Right lobe of liver (tissue), 6 donors: ENCODE results near the gene FLVCR2. TPM values are rescaled to one million over a fixed set of nuclear protein-coding genes. Genes with fewer than 3 reads are reported as not detected.

ENCODE experiments used
- ATAC-seq, 4 donors: fragments of 200-7000 bp; cut with Tn5 transposase; one replicate each; pipeline ENCODE4 v1.9.1; 2020; ENCODE audit warnings: mild to moderate bottlenecking in 4 of 4, moderate library complexity in 4 of 4
- DNase-seq, 3 donors: peaks; one replicate each; pipeline ENCODE4 v3.0.0-alpha.2; 2020
- H3K27ac ChIP-seq, 3 donors: fragments of 200-600 bp; one replicate each; pipeline ENCODE4 v1.8.0; 2022
- H3K27me3 ChIP-seq, 2 donors: fragments of 200-600 bp; one replicate each; pipeline ENCODE4 v1.8.0; 2022
- H3K36me3 ChIP-seq, 4 donors: fragments of 200-600 bp; sonication (generic) in 1 of 4; one replicate each; pipeline versions ENCODE4 v1.5.1 to v1.8.0; 2017 to 2022; ENCODE audit warnings: control low read depth in 1 of 4
- H3K4me1 ChIP-seq, 4 donors: fragments of 200-600 bp; sonication (generic) in 1 of 4; one replicate each; pipeline versions ENCODE4 v1.5.1 to v1.8.0; 2017 to 2022; ENCODE audit warnings: control low read depth in 1 of 4
- H3K4me3 ChIP-seq, 3 donors: fragments of 200-600 bp; one replicate each; pipeline ENCODE4 v1.8.0; 2022
- H3K9me3 ChIP-seq, 4 donors: fragments of 200-600 bp; sonication (generic) in 1 of 4; one replicate each; pipeline versions ENCODE4 v1.5.1 to v1.8.0; 2017 to 2022; ENCODE audit warnings: control low read depth in 1 of 4
- CTCF ChIP-seq, 4 donors: fragments of 200-600 bp in 3 of 4; fragments of 450-650 bp in 1 of 4; IDR thresholded peaks; one replicate each; pipeline versions ENCODE4 v1.5.1 to v1.8.0; 2016 to 2022; ENCODE audit warnings: antibody characterized with exemption in 4 of 4, mild to moderate bottlenecking in 2 of 4
- POLR2A ChIP-seq: fragments of 450-650 bp; IDR thresholded peaks from one replicate; pipeline ENCODE4 v1.6.1; 2017; ENCODE audit warnings: antibody characterized with exemption, mild to moderate bottlenecking
- WGBS: methylation state at CpG from one replicate; pipeline ENCODE4 v1.1.6; 2018; ENCODE audit warnings: low coverage, low lambda C conversion rate; ENCODE audit not compliant: insufficient coverage; ENCODE audit errors: missing lambda C conversion rate; 5-methylcytosine and 5-hydroxymethylcytosine counted together
- intact Hi-C, 2 donors: fragments of 100-400 bp; cut with DNase I; formaldehyde crosslinking; loops; one replicate each; pipeline versions ENCODE4 v1.11.2 to v1.14.1; 2022
- total RNA-seq, 6 experiments: library from RNA; depleted of rRNA in 2 of 6; stranded (reverse); fragments of >200 nt in 2 of 6; fragmentation: NEBNext Ultra II Directional in 3 of 6; extraction: Animal tissue kit (Norgen Biotek cat#: 25700) in 3 of 6; gene quantifications; one replicate each; pipeline versions ENCODE4 v1.1.0 to v1.2.4, GENCODE V29; 2016 to 2023
- donor health status: DM: no; HTN: yes; CAD: no.
- donor health status: DM: no; HTN: no; CAD: no.
- donor health status: DM: no; HTN: no; CAD: no.
- donor health status: DM: no; HTN: yes; CAD: no.
- donor health status: DM: no; HTN: yes; CAD: no.

Gene FLVCR2
- total RNA-seq, 6 experiments from 2014 or later, result 17.0 to 42.8 (median 27.8) TPM

GRCh38 chr14:75662966-75663365, 84.5 kb downstream of the FLVCR2 start:
- ATAC-seq (no peak), DNase-seq (no peak)
- peaks cover 0 to 18% (median 7%) of the 10 kb centered on the region in 4 donors for H3K4me1 ChIP-seq
- intact Hi-C loops, result no loop called here
- no peaks in the 10 kb centered on the region for H3K36me3 ChIP-seq
- no peaks in the 10 kb centered on the region for H3K27me3 ChIP-seq
- H3K9me3 ChIP-seq, result no peaks in the 10 kb centered on the region
- TF ChIP-seq POLR2A, result no peak
- no peak for TF ChIP-seq CTCF (IDR thresholded peaks at IDR 0.05)
- H3K4me3 ChIP-seq, result no peak overlapping the region
- WGBS, result 79% methylated on average over 3 of the region's 3 CpGs
- no peak overlapping the region for H3K27ac ChIP-seq

DNA sequence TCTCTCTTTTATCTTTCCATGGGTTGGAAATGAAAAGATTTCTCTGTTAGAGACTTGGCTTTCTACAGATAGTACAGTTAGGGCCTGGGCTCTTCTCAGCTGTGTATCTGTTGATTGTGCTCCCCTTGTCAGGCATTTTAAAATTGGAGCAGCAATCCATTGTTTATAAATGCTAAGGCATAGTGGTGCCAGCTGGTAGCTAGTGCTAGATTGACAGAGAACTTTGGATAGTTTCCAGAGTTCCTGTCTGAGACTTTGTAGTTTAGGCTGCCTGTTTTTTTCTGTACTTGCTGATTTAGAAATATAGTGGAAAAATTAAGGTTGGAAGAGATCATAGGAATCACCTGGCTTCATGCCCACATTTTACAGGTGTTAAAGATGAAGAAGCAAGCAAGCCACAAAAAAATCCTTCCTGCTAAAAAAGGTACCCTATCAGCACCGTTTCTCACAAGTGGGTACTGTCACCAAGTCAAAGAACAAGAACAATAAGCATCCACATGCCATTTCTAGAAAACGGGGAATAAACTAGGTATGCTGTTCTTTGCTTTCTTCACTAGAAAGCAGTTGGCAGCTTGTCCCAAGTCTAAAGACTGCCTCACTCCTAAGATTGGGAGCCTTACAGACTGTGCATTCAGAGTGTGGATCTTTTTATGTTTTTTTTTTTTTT, 88.8 kb downstream of the FLVCR2 start:
- 75% methylated on average over 2 of the region's 2 CpGs for WGBS
- no peaks in the 10 kb centered on the region for H3K9me3 ChIP-seq
- H3K27ac ChIP-seq, result no peak overlapping the region
- peaks cover 0 to 16% (median 0%) of the 10 kb centered on the region in 4 donors for H3K36me3 ChIP-seq
- DNase-seq, result no peak
- TF ChIP-seq POLR2A, result no peak
- TF ChIP-seq CTCF (IDR thresholded peaks at IDR 0.05), result no peak
- H3K4me3 ChIP-seq, result no peak overlapping the region
- peaks cover 0 to under 1% (median 0%) of the 10 kb centered on the region in 4 donors for H3K4me1 ChIP-seq
- intact Hi-C loops, result no loop called here
- ATAC-seq, result peak in 1 of 4 donors; percentile 32
- H3K27me3 ChIP-seq, result no peaks in the 10 kb centered on the region

- intact Hi-C loops, result no loop called here
- TF ChIP-seq CTCF (IDR thresholded peaks at IDR 0.05), result no peak
- TF ChIP-seq POLR2A, result no peak
- Histone ChIP-seq H3K4me3 (no peak overlapping the region), H3K9me3 (no peaks in the 10 kb centered on the region), H3K36me3 (peaks cover 0 to 16% (median 0%) of the 10 kb centered on the region in 4 donors), H3K4me1 (no peaks in the 10 kb centered on the region), H3K27ac (no peak overlapping the region), H3K27me3 (no peaks in the 10 kb centered on the region)
- ATAC-seq, result no peak
- DNase-seq, result no peak
- WGBS, result 67% methylated on average over 1 of the region's 1 CpG
Observed at GRCh38 chr14:75672605-75673192, 94.3 kb downstream of the FLVCR2 start.

DNA sequence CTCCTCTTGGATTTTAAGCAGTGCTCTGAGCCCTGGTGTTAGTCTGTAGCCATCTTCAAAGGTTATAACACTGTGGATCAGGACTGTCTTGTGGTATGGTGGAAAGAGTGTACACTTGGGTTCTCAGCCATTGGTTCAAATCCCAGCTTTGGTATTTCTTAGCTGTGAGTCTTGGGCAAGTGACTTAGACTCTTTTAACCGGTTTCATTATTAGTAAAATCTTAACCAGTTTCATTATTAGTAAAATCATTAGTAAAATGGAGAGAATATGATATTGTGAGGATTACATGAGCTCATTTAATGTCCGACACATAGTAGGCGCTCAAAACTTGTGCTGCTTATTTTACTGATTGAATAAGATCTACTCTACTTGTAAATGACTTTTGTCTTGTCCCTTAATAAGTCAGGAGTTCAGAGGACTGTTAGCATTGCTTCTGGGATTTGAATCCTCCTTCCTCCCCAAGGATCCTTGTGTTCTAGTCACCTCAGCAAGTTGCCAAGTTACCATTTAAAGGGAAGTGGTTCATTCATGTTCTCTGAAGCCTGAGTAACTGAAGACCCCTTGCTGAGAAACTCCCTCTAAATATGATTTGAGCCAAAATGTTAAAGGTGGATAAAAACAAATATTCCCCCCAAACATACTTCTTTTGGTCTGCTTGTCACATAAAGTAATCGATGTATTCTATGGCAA, 95.1 kb downstream of the FLVCR2 start:
- Histone ChIP-seq H3K27ac (no peak overlapping the region), H3K4me1 (no peaks in the 10 kb centered on the region), H3K27me3 (no peaks in the 10 kb centered on the region), H3K4me3 (no peak overlapping the region), H3K9me3 (no peaks in the 10 kb centered on the region), H3K36me3 (peaks cover 0 to 16% (median 0%) of the 10 kb centered on the region in 4 donors)
- no peak for TF ChIP-seq CTCF (IDR thresholded peaks at IDR 0.05)
- TF ChIP-seq POLR2A, result no peak
- 59% methylated on average over 4 of the region's 4 CpGs for WGBS
- DNase-seq (no peak), ATAC-seq (no peak)
- intact Hi-C loops, result no loop called here
